ENCODE measurements around the gene KLK7. TPM values are rescaled to one million over a fixed set of nuclear protein-coding genes. Genes with fewer than 3 reads are reported as not detected.

Gene KLK7
- total RNA-seq, 1 donor from 2014 or later = not detected

GRCh38 chr19:50932018-50932689 lies 51.6 kb downstream of the KLK7 start:
- H3K27me3 ChIP-seq (ENCODE audit: low read depth) = peaks cover 97% of the 10 kb centered on the region
- no peak for TF ChIP-seq CTCF (IDR thresholded peaks at IDR 0.05; ENCODE audit: borderline replicate concordance)
- H3K9me3 ChIP-seq (replicated peaks) = no peaks in the 10 kb centered on the region
- no peak overlapping the region for H3K4me3 ChIP-seq
- no peaks in the 10 kb centered on the region for H3K36me3 ChIP-seq
- H3K4me1 ChIP-seq = no peaks in the 10 kb centered on the region
- no peak for DNase-seq
- no peak overlapping the region for H3K27ac ChIP-seq (replicated peaks)
- intact Hi-C loops (cut with micrococcal nuclease) = no loop called here

GRCh38 chr19:50931023-50931422 lies 52.7 kb downstream of the KLK7 start:
- Histone ChIP-seq H3K4me3 (no peak overlapping the region), H3K27me3 (ENCODE audit: low read depth) (peaks cover 92% of the 10 kb centered on the region), H3K27ac (replicated peaks) (no peak overlapping the region), H3K4me1 (no peaks in the 10 kb centered on the region), H3K9me3 (replicated peaks) (no peaks in the 10 kb centered on the region), H3K36me3 (no peaks in the 10 kb centered on the region)
- TF ChIP-seq CTCF (IDR thresholded peaks at IDR 0.05; ENCODE audit: borderline replicate concordance) = no peak
- intact Hi-C loops (cut with micrococcal nuclease) = no loop called here
- DNase-seq = no peak

GRCh38 chr19:50928831-50929230 lies 54.9 kb downstream of the KLK7 start:
- H3K9me3 ChIP-seq (replicated peaks) = no peaks in the 10 kb centered on the region
- no peaks in the 10 kb centered on the region for H3K36me3 ChIP-seq
- TF ChIP-seq CTCF (IDR thresholded peaks at IDR 0.05; ENCODE audit: borderline replicate concordance) = no peak
- no peak for DNase-seq
- H3K27me3 ChIP-seq (ENCODE audit: low read depth) = peaks cover 92% of the 10 kb centered on the region
- no peaks in the 10 kb centered on the region for H3K4me1 ChIP-seq
- intact Hi-C loops (cut with micrococcal nuclease) = no loop called here
- no peak overlapping the region for H3K4me3 ChIP-seq
- H3K27ac ChIP-seq (replicated peaks) = no peak overlapping the region

Other genes starting within 250 kb of the KLK7 start
- gene GPR32, start 213.5 kb downstream of the KLK7 start, total RNA-seq = not detected
- not detected for gene ACP4, start 193.5 kb downstream of the KLK7 start, total RNA-seq
- gene KLK1, start 160.1 kb downstream of the KLK7 start, total RNA-seq = 0.41 TPM
- gene KLK15, start 150.3 kb downstream of the KLK7 start, total RNA-seq = not detected
- gene KLK3, start 129.0 kb downstream of the KLK7 start, total RNA-seq = not detected
- not detected for gene KLK2, start 110.5 kb downstream of the KLK7 start, total RNA-seq
- gene KLK4, start 72.5 kb downstream of the KLK7 start, total RNA-seq = not detected
- gene KLK5, start 30.9 kb downstream of the KLK7 start, total RNA-seq = not detected
- not detected for gene KLK6, start 14.3 kb downstream of the KLK7 start, total RNA-seq
- gene KLK8, start 17.7 kb upstream of the KLK7 start, total RNA-seq = not detected
- not detected for gene KLK10, start 35.8 kb upstream of the KLK7 start, total RNA-seq
- gene KLK11, start 42.7 kb upstream of the KLK7 start, total RNA-seq = not detected
- gene KLK12, start 51.1 kb upstream of the KLK7 start, total RNA-seq = not detected
- gene KLK13, start 81.2 kb upstream of the KLK7 start, total RNA-seq = not detected
- 1.6 TPM for gene KLK14, start 99.0 kb upstream of the KLK7 start, total RNA-seq
- gene CTU1, start 124.5 kb upstream of the KLK7 start, total RNA-seq = 4.4 TPM
- gene SIGLEC9, start 141.0 kb upstream of the KLK7 start, total RNA-seq = 1.7 TPM
- gene SIGLEC7, start 158.4 kb upstream of the KLK7 start, total RNA-seq = 0.47 TPM
- 3.0 TPM for gene CD33, start 241.2 kb upstream of the KLK7 start, total RNA-seq

Measured in left ventricle myocardium inferior (tissue), 1 donor.